ENCODE results near the gene EEF1AKMT1.

Gene EEF1AKMT1

DNA sequence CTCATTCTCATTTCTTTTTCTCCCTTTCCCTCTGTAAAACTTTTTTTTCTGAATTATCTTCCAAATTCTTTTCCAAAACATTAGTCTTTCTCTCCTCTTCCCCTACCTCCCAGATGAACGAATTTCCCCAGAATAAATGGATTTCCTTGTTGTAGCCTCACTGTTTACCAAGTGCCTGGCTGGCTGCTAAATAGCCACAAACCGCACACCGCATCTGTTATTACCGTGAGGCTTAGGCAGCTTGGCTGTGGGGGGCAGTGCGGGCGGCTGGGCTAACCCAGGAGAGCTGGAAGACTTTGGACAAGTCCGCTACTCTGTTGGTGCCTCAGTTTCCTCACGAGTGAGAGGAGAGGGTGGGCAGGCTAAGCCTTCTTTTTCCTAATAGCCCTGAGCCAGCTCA, 59.6 kb downstream of the EEF1AKMT1 start:
- Histone ChIP-seq H3K36me3 (ENCODE audit: control insufficient read depth, insufficient read depth, low read length) (no peaks in the 10 kb centered on the region), H3K9ac (ENCODE audit: low read length) (no peak overlapping the region), H3K27me3 (ENCODE audit: control insufficient read depth, insufficient read depth, low read length) (peaks cover 5% of the 10 kb centered on the region), H3K4me1 (ENCODE audit: control insufficient read depth, insufficient read depth, low read length) (peaks cover 2% of the 10 kb centered on the region), H3K27ac (ENCODE audit: low read depth, low read length) (peak overlapping the region; percentile 60), H3K4me3 (ENCODE audit: low read length) (no peak overlapping the region)

- H3K27me3 ChIP-seq (ENCODE audit: control insufficient read depth, insufficient read depth, low read length), result peaks cover 2% of the 10 kb centered on the region
- peaks cover 2% of the 10 kb centered on the region for H3K4me1 ChIP-seq (ENCODE audit: control insufficient read depth, insufficient read depth, low read length)
- H3K4me3 ChIP-seq (ENCODE audit: low read length), result no peak overlapping the region
- H3K27ac ChIP-seq (ENCODE audit: low read depth, low read length), result no peak overlapping the region
- H3K9ac ChIP-seq (ENCODE audit: low read length), result no peak overlapping the region
- H3K36me3 ChIP-seq (ENCODE audit: control insufficient read depth, insufficient read depth, low read length), result no peaks in the 10 kb centered on the region
Observed at GRCh38 chr13:20713751-20714150, 60.0 kb downstream of the EEF1AKMT1 start.

DNA sequence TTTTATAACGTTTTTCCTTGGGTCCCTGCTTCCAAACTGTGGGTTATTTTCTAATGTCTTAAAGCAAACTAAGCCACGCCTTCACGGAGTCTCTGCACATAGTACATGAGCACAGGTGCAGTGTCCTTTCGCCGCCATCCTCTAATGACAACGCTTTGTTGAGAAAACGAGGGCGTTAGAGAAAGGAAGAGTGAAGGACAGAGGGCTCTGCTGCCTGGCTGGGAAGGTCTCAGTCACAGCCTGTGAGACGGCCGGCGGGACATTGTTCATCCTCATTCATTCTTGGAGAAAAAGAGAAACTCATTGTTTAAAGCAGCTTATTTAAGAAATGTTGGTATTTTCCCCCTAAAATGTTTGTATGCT, 60.8 kb downstream of the EEF1AKMT1 start:
- peaks cover 2% of the 10 kb centered on the region for H3K4me1 ChIP-seq (ENCODE audit: control insufficient read depth, insufficient read depth, low read length)
- H3K9ac ChIP-seq (ENCODE audit: low read length), result no peak overlapping the region
- no peak overlapping the region for H3K27ac ChIP-seq (ENCODE audit: low read depth, low read length)
- no peaks in the 10 kb centered on the region for H3K36me3 ChIP-seq (ENCODE audit: control insufficient read depth, insufficient read depth, low read length)
- no peak overlapping the region for H3K4me3 ChIP-seq (ENCODE audit: low read length)
- H3K27me3 ChIP-seq (ENCODE audit: control insufficient read depth, insufficient read depth, low read length), result no peaks in the 10 kb centered on the region

DNA sequence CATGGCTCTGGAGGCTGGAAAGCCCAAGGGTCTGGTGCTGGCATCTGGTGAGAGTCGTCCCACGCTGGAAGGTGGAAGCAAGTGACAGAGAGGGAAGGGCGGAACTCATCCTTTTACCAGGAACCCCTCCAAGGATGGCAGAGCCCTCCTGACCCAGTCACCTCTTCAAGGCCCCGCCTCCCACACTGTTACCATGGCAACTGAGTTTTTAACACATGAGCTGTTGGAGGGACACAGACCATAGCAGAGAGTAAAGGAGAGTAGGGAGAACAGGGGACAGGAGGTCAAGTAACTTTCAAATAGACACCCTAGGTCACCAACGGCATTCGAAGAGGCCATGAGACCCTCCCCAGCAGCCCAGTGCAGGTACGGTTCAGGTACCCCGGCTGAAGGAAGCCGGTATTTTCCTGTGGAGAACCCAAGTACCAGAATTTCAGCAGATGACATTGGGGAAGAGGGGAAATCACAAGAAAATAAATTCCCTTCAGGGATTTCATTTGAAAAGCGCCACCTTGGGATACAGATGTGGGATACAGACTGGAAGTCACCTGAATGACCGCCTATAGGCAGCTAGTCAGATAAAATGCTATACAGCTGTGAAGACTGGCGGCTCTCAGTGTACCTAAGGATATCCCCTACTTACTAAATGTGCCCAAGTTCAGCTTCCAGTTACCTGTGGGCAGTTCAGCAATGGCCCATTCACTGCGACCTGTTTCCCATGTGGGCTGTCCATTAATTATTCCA, 62.3 kb downstream of the EEF1AKMT1 start:
- H3K27me3 ChIP-seq (ENCODE audit: control insufficient read depth, insufficient read depth, low read length), result no peaks in the 10 kb centered on the region
- no peak overlapping the region for H3K4me3 ChIP-seq (ENCODE audit: low read length)
- H3K36me3 ChIP-seq (ENCODE audit: control insufficient read depth, insufficient read depth, low read length), result no peaks in the 10 kb centered on the region
- no peak overlapping the region for H3K27ac ChIP-seq (ENCODE audit: low read depth, low read length)
- peaks cover 2% of the 10 kb centered on the region for H3K4me1 ChIP-seq (ENCODE audit: control insufficient read depth, insufficient read depth, low read length)
- no peak overlapping the region for H3K9ac ChIP-seq (ENCODE audit: low read length)

DNA sequence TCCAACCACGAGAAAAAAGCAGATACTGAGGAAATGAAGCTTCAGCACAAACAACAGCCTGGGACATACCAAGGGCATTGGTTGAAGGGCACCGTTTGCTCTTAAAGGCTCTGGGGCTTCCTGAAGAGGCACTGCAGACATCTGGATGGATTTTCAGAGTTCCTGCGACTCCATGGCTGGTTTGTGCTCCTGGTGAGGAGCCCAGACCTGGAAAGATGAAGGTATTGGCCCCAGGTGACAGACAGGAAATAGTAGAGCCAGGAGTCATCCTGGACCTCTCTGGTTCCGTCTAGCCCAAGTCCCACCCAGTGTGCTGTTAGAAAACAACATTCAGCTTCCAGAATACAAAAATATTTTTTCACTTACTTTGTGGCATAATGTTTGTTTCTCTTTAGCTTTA, 64.0 kb downstream of the EEF1AKMT1 start:
- Histone ChIP-seq H3K4me3 (ENCODE audit: low read length) (no peak overlapping the region), H3K27ac (ENCODE audit: low read depth, low read length) (no peak overlapping the region), H3K36me3 (ENCODE audit: control insufficient read depth, insufficient read depth, low read length) (no peaks in the 10 kb centered on the region), H3K27me3 (ENCODE audit: control insufficient read depth, insufficient read depth, low read length) (no peaks in the 10 kb centered on the region), H3K4me1 (ENCODE audit: control insufficient read depth, insufficient read depth, low read length) (no peaks in the 10 kb centered on the region), H3K9ac (ENCODE audit: low read length) (no peak overlapping the region)

DNA sequence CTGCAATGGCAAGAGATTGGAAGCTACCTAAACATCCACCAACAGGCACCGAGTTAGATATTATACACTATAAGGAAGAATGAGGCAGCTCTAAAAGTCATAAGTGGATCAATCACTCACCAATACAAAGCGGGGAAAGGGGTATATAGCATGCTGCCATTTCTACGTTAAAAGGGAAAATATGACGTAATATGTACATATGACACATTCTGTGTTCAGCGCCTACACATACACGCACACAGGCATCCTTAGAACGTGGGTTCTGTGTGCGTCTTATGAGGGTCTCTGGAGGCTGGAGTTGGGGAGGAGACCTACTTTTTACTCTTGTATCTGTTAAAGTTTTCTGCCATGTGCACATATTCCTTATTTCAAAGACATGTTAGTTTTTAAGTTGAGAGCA, 64.4 kb downstream of the EEF1AKMT1 start:
- Histone ChIP-seq H3K27ac (ENCODE audit: low read depth, low read length) (peak overlapping the region; percentile 30), H3K4me3 (ENCODE audit: low read length) (no peak overlapping the region), H3K9ac (ENCODE audit: low read length) (no peak overlapping the region), H3K27me3 (ENCODE audit: control insufficient read depth, insufficient read depth, low read length) (no peaks in the 10 kb centered on the region), H3K4me1 (ENCODE audit: control insufficient read depth, insufficient read depth, low read length) (peaks cover 2% of the 10 kb centered on the region), H3K36me3 (ENCODE audit: control insufficient read depth, insufficient read depth, low read length) (no peaks in the 10 kb centered on the region)

GRCh38 chr13:20708216-20708615, 65.5 kb downstream of the EEF1AKMT1 start:
- H3K27me3 ChIP-seq (ENCODE audit: control insufficient read depth, insufficient read depth, low read length), result no peaks in the 10 kb centered on the region
- H3K4me1 ChIP-seq (ENCODE audit: control insufficient read depth, insufficient read depth, low read length), result peaks cover 2% of the 10 kb centered on the region
- no peak overlapping the region for H3K27ac ChIP-seq (ENCODE audit: low read depth, low read length)

GRCh38 chr13:20706661-20707060, 67.1 kb downstream of the EEF1AKMT1 start:
- H3K9ac ChIP-seq (ENCODE audit: low read length), result no peak overlapping the region
- no peak overlapping the region for H3K27ac ChIP-seq (ENCODE audit: low read depth, low read length)
- H3K4me1 ChIP-seq (ENCODE audit: control insufficient read depth, insufficient read depth, low read length), result peaks cover 2% of the 10 kb centered on the region
- H3K4me3 ChIP-seq (ENCODE audit: low read length), result no peak overlapping the region
- no peaks in the 10 kb centered on the region for H3K36me3 ChIP-seq (ENCODE audit: control insufficient read depth, insufficient read depth, low read length)
- no peaks in the 10 kb centered on the region for H3K27me3 ChIP-seq (ENCODE audit: control insufficient read depth, insufficient read depth, low read length)

More at GRCh38 chr13:20708216-20708615, 65.5 kb downstream of the EEF1AKMT1 start:
- Histone ChIP-seq H3K4me3 (ENCODE audit: low read length) (no peak overlapping the region), H3K9ac (ENCODE audit: low read length) (no peak overlapping the region), H3K36me3 (ENCODE audit: control insufficient read depth, insufficient read depth, low read length) (no peaks in the 10 kb centered on the region)

GRCh38 chr13:20704459-20705069, 69.2 kb downstream of the EEF1AKMT1 start:
- H3K36me3 ChIP-seq (ENCODE audit: control insufficient read depth, insufficient read depth, low read length), result no peaks in the 10 kb centered on the region
- H3K27ac ChIP-seq (ENCODE audit: low read depth, low read length), result no peak overlapping the region
- H3K27me3 ChIP-seq (ENCODE audit: control insufficient read depth, insufficient read depth, low read length), result no peaks in the 10 kb centered on the region
- H3K4me1 ChIP-seq (ENCODE audit: control insufficient read depth, insufficient read depth, low read length), result peaks cover 2% of the 10 kb centered on the region
- H3K9ac ChIP-seq (ENCODE audit: low read length), result no peak overlapping the region
- H3K4me3 ChIP-seq (ENCODE audit: low read length), result no peak overlapping the region

DNA sequence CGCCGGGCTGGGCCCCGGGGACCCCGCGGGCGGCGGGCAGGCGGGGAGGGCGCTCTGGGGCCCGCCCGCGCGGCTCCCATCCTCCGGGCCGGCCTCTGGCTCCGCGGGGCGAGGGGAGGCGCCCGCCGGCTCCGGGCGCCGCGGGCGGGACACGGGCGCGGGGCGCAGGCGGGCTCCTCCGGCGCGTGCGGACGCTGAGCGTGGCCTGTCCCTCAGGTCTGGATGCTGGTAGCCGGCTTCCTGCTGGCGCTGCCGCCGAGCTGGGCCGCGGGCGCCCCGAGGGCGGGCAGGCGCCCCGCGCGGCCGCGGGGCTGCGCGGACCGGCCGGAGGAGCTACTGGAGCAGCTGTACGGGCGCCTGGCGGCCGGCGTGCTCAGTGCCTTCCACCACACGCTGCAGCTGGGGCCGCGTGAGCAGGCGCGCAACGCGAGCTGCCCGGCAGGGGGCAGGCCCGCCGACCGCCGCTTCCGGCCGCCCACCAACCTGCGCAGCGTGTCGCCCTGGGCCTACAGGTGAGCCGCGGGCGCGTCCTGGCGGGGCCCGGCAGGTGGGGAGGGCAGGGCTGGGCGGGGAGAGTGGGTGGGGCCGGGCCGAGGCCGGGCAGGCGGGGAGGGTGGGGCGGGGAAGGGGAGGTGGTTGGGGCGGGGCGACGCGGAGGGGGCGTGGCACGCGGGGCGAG, 69.8 kb downstream of the EEF1AKMT1 start:
- H3K27ac ChIP-seq (ENCODE audit: low read depth, low read length), result no peak overlapping the region
- peak overlapping the region; percentile 52 for H3K4me3 ChIP-seq (ENCODE audit: low read length)

DNA sequence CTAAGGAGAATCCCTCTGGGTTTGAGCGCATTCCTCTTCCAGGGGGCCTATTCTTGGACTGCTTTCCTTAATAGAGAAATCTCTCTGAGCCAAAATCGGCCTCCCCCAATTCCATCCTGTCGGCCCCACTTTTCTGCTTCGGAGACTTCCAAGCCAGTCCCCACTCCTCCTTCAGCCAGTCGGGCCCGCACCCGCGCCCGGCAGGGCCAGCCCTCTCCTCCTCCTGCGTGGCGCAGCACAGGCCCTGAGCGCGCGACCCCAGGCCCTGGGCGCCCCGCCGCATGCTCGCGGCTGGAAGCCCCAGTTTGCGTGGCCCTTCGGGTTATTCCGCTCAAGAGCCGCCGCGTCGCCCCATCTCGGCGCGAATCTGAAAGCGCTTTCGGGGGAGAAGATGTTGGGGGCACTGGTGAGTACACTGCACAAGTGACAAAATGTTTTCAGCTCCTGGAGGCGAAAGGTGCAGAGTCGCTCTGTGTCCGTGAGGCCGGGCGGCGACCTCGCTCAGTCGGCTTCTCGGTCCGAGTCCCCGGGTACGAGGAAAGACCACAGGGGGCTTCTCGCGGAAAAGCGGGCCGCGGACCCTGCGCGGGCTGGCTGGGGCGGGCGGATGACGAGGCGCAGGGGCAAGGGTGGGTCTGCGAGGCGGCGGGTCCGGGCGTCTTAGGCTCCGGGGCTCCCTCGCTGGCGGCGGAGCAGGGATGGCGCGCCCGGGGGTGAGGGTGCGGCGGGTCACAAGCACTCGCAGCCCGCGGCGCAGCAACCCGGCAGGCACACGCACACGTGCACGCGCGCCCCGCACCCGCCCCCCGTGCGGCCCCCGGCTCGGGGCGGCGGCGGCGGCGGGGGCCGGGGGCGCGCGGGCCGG, 70.6 kb downstream of the EEF1AKMT1 start, which contains the start of gene IL17D:
IL17D (plus strand) TSS at position 785 of the 865 bp plus-strand sequence. CDS start 303 bp downstream, outside the sequence.
- peak within 1 kb of the TSS; percentile 86 for H3K4me3 ChIP-seq (ENCODE audit: low read length)
- peaks cover 2% of the 10 kb centered on the region for H3K4me1 ChIP-seq (ENCODE audit: control insufficient read depth, insufficient read depth, low read length)
- H3K9ac ChIP-seq (ENCODE audit: low read length), result no peak within 1 kb of the TSS
- H3K27me3 ChIP-seq (ENCODE audit: control insufficient read depth, insufficient read depth, low read length), result no peaks in the 10 kb centered on the region
- H3K27ac ChIP-seq (ENCODE audit: low read depth, low read length), result no peak within 1 kb of the TSS
- H3K36me3 ChIP-seq (ENCODE audit: control insufficient read depth, insufficient read depth, low read length), result no peaks in the 10 kb centered on the region

More for the DNA sequence above, 69.8 kb downstream of the EEF1AKMT1 start:
- no peak overlapping the region for H3K9ac ChIP-seq (ENCODE audit: low read length)
- H3K27me3 ChIP-seq (ENCODE audit: control insufficient read depth, insufficient read depth, low read length), result no peaks in the 10 kb centered on the region
- peaks cover 2% of the 10 kb centered on the region for H3K4me1 ChIP-seq (ENCODE audit: control insufficient read depth, insufficient read depth, low read length)
- no peaks in the 10 kb centered on the region for H3K36me3 ChIP-seq (ENCODE audit: control insufficient read depth, insufficient read depth, low read length)

GRCh38 chr13:20702530-20702914, 71.2 kb downstream of the EEF1AKMT1 start:
- H3K4me1 ChIP-seq (ENCODE audit: control insufficient read depth, insufficient read depth, low read length), result peaks cover 2% of the 10 kb centered on the region
- H3K4me3 ChIP-seq (ENCODE audit: low read length), result peak overlapping the region; percentile 86
- no peaks in the 10 kb centered on the region for H3K27me3 ChIP-seq (ENCODE audit: control insufficient read depth, insufficient read depth, low read length)
- H3K36me3 ChIP-seq (ENCODE audit: control insufficient read depth, insufficient read depth, low read length), result no peaks in the 10 kb centered on the region
- H3K27ac ChIP-seq (ENCODE audit: low read depth, low read length), result no peak overlapping the region
- H3K9ac ChIP-seq (ENCODE audit: low read length), result no peak overlapping the region
